GM21447 (cell line): ENCODE data around the gene SH3RF3.

Source experiments
- ATAC-seq: cut with Tn5 transposase; IDR thresholded peaks from one replicate; pipeline ENCODE4 v1.9.1; 2021; ENCODE audit not compliant: unreplicated experiment

SH3RF3 gene

DNA sequence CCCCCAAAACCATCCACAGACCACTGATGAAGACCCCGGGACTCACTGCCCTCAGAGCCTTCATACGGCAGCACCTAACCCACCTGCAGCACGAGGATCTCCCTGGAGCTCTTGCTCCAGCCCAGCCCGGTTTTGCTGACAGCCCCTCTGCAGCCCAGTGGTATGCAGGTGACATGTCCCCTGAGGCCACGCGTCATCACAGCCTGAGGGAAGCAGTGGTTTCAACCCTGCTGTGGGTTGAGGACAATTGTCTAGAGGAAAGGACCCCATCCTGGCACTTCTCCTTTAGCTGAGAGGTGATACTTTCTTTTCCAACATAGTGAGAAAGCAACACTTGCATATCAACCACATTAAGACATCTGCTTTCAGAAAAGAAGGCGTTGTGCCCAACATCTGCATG is 350.8 kb downstream of the SH3RF3 start:
- no peak for ATAC-seq

DNA sequence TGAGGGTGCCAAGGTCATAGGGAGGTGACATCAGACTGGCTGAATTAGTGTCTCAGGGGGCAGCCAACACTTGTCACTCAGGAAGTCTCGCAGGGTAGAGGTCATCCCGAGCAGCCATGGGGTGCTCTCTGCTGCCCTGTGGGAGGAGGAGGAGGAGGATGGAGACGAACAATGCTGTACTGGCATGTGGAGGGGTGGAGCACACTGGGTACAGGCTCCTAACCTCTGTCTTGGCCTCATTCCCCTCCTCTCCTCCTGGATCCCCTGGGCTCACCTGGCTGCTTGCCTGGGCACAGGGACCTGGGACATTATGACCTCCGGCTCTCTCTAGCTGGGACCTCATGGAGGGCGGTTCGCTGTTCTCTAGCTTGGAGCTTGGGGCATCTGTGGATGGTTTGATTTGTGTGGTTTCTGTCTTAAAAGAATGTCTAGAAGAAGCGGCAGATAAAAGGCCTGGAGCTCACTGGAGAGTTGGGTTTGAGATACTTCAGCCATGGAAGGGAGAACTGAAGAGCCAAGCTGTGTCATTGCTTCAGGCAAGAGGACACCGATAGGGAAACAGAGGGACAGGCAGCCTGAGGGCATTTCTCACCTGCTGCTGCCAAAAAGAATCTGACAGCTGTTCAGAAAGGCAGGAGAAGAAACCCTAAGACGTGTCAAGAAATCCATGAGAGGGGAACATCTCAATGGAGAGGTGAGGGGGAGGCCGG is 351.6 kb downstream of the SH3RF3 start:
- no peak for ATAC-seq

DNA sequence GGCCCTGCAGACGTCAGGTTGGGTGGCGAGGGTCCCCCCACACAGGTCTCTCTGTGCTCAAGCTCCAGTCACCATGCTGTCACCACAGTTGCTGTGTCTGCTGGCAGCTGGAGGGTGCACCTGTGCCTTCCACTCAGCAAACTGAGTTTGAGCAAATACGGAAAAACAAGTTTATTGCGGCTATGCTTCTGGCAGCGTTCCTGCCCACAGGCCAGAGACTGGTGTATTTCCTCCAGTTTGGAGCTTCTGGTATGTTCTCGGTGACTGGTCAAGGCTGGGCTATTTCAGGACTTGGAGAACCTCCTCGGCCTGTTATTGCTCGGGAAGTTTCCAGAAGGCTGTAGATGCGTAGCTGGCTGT is 352.2 kb downstream of the SH3RF3 start:
- no peak for ATAC-seq

DNA sequence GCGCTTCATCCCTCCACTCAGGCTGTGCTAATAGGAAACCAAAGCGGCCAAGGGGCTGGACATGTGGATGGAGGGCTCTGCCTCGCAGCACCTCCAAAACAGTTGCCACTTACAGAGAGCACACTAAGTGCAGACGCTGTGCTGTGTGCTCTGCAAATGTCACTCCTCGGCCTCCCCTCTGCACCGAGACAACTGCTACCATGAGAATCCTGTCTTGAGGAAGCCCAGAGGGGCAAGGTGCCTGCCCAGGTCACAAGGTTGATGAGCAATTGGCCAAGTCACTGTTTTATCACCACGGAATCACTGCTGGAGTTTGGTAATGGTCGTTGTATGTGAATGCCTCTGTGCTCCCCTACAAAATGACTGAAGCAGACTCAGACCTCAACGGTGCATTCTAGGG is 352.6 kb downstream of the SH3RF3 start:
- no peak for ATAC-seq

DNA sequence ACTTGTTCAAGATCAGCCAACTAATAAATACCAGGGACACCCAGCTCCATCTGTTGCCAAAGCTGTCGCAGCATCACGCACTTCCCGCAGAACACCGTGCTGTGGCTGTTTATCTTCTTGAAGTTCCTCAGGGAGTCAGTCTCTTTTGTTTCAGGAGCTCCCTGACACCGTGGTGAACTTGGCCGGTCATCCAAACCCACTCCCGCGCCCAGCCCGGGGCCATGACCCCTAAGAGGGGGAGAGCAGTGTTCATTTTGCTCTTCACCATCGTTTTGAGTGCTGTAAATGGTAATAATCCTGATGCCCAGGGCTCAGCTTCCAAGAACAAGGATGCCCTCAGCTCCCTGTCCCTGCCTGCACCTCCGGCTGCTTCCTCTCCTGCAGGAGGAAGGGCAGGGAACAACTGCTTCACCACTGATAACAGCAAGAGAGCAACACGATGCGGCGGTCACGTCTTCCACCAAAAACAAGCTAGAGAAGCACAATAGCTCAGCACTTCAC is 353.4 kb downstream of the SH3RF3 start:
- ATAC-seq: no peak

DNA sequence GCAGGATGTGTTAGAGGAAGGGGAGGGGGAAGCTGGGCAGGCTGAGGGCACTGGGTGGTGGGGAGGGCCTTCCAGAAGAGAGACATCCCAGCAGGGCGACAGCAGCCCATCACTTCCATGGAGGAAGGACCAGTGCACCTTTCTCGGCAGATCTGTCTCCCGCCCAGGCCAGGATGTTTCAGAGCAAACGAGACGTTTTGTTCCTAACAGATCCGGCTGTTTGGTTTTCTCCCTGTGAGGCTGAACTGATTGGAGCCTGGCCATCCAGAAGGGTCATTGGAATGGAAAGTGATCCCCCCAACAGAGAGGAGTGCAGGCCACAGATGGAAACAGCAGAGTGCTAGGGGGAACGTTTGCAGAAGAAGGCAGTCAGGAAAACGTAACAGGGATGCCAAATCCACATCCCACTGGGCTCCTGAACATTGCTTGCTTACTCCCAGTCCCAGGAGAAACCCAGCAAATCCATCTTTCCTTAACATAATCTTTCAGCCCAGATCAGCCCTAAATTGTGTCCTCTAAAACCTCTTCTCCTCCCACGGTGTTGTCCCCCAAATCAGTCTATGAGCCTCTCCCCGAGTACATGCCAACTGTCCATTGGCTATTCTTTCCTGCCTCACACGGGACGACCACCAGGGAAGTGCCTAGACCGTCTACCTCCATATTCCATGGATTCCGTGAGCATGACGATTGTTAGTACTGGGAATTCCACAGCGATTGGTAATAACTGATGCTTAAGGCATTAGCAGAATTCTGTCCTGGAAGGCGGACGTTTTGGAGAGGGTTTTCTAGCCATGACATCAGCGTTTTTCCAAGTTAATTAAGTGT is 357.9 kb downstream of the SH3RF3 start:
- ATAC-seq: no peak

DNA sequence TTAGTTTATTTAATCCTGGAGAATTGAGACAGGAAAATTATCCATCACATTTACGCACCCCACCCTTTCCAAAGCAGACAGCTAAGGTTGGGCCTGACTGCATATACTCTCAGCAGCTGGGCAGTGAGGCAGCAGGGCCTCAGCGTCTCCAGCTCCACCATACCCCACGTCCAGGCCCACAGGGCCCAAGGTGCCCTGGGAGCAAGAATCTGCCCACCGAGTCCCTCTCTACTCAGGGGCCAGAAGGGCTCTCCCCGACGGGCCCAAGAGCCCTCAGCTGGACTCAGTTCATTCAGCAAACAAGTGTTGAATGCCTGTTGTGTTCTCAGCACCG is 358.5 kb downstream of the SH3RF3 start:
- ATAC-seq: no peak

DNA sequence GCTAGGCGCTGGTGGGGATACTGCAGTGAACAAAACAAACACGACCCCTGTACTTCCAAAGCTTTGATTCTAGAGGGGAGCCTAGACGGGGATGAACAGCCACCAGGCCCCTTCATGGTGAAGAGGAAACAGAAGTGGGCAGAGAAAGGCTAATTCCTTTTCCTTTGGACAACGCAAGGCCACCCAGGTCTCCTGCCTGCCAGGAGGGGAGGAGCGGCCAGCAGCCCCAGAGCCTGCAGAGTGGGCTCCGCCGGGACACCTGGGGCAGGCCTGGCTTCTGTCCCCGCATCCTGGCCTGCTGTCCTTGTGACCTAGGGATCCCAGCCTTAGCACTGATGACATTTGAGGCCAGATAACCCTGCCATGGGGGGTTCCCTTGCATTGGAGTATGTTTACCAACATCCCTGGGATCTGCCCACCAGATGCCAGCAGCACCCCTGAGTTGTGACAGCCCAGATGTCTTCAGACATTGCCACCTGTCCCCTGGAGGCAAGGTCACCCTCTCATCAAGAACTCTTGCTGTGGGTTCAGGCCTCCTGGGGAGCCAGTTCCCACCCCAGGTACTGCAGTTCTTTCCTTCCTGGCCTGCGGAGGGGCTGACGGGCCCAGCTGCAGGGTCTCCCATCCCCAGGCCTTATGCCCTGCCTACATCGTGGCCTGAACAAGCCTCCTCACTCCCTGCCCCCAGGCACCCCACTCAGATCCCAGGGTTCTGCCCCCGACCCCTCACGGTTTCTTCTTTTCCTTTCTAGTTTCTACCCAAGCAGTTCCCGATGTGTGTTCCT is 359.1 kb downstream of the SH3RF3 start:
- no peak for ATAC-seq

DNA sequence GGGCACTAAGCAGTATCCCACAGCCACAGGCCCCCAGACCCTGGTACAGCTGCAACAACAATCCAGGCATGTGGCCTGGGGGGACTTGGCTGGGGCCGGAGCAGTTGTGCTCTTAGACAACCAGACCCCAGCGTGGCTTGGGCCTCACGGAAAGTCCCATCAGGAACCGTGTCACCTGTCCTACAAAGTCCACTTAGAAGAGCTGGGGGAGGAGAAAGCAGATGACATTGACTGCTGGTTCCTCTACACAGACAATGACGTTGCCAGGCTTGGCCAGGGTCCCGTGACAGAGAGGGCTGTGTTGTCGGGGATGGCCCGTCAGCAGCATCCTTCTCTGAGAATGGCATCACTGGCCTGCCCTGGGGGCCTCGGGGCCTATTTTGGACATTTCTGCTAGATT is 360.3 kb downstream of the SH3RF3 start:
- ATAC-seq: no peak

DNA sequence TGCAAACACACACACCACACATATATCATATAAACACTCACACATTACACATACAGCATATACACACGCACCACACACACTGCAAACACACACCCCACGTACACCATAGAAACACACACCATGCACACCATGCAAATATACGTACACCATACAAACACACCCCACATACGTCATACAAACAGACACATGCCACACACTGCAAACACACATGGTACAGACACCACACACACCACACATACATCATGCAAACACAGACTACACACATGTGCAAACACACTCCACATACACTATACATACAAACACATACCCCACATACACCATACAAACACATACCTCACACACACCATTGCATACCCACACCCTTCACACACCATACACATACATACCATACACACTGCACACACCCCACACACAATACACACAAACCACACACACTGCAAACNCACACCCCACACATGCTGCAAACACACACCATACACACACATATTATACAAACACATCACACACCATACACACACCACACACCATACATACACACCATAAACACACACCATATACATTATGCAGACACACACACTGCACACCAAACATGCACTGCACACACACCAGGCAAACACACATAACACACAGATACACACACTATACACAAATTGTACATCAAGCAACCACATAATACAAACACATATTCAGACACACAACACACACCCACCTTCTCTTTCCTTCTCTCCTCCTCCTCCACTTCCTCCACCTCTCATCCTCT is 364.4 kb downstream of the SH3RF3 start:
- no peak for ATAC-seq

DNA sequence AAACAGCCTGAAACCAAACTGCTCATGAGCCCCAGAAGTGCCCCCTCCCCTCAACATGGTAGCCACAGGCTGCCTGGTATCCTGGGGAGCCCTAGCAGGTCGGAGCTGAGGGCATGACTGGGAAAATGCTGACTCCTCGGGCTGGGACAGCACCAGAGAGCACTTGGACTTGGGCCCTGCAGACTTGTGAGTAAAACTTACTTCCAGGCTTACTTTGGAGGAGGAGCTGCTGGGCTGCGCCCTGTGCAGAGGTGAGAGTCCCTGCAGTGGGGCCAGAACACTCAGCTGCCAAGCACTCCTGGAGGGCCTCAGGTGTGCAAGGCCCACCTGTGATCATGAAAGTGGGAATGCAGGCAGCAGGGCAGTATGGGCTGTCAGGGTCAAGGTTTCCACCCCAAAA is 365.3 kb downstream of the SH3RF3 start:
- no peak for ATAC-seq

DNA sequence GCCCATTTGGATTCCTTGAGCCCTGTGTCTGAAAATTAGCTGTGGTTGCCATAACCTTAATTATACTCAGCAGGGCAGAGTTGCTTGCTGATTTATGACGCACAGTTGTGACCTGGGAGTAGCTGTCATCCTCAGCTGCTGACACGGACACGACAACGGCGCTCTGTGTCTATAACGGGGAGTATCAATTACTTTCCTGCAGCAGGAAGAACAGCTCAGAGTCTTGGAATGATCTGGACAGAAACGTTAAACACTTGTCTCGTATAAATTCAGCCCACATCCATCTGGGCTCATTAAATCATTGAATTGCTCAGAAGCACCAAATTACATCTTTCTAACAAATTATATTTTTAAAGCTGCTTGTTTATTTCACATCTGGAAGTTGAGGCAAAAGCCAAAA is 368.5 kb downstream of the SH3RF3 start:
- no peak for ATAC-seq

DNA sequence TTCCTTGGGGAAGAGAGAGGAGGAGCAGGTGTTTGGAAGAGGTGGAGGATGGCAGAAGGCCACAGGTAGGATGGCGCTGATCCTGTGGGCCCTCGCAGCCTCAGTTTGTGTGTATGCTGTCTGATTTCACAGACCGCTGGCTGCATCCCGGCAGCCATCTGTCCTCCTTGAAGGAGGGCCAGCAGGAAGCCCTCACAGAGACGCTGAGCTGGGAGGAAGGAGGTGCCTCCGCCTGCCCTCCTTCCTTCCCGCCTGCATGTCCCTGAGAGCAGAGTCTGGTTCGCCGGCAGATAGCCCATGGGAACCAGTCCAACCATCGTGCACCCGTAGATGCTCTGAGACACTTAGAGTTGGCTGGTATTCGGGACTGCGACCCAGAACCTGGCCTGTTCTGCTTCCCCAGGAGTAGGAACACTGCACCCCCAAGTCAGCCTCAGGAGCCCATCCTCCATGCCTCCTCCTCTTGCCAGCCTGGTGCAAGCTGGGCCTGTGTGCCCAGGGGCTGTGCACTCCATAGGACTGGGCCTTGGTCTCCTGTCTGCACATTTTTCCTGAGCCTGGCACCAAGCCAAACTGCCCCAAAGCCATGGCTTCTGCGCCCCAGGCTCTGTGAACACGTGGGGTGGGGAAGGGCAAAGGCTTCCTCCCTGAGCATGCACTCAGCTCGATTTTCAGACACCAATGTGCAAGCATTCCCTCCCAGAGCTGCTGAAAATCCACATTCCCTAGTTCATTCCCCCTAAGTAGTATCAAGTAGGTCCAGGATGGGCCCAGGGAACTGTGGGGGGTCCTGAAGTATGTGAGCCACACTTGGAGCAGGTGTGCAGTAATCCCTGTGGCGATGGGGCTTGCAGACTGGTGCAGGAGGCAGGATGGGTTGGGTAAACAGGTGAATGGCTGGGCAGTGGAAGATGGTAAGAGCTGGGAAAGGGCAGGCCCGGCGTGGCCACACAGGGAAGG is 369.2 kb downstream of the SH3RF3 start:
- no peak for ATAC-seq

DNA sequence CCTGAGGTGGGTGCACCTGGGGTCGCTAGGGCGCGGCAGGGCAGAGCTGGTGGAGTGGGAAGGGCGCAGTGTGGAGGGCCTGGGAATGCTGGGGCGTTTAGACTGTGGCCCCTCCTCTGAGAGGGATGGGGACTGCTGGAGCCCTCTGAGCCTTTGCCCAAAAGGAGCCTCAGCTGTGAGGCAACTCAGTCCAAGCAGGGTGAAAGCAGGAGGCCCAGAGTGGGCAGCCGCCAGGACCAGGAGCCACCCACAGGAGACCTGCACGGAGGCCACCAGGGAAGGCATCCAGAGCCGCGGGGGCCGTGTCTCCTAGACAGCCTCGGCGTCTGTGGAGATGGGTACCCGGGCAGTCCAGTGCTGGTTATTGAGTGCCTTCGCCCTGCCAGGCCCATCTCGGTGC is 369.9 kb downstream of the SH3RF3 start:
- ATAC-seq: no peak

DNA sequence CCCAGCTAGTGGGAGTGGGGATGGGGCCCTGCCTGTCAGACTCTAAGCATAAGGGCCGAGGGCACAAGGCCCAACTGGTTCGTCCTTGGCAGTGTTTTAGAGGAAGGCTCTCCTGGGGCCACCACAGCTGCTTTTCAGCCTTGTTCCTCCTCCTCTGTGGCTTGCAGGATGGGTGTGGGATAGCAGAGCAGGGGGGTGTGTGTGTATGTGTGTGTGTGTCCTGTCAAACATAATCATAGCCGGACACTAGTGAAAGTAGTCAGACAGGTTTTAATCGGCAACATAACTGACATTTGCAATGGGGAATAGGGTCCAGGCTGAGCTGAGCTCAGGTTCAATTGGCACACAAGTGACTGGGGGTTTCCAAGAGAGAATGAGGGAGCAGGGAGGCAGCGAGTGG is 370.6 kb downstream of the SH3RF3 start:
- ATAC-seq: no peak

DNA sequence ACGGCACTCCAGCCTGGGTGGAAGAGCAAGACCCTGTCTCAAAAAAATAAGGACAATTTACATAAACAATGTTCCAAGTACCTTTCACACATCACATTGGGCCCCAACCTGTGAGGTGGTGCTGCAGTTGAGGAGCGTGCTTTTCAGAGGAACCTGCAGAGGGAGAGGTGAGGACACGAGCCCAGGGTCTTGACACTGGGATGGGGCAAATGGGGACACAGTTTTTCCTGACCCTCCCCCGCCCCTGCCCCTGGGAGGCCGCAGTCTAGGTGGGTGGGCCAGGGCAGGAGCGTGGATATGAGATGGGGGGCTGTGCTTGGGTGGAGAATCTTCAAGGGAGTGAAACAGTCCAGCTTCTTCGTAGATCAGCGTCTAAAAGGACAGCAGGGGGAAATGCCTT is 371.9 kb downstream of the SH3RF3 start:
- no peak for ATAC-seq

DNA sequence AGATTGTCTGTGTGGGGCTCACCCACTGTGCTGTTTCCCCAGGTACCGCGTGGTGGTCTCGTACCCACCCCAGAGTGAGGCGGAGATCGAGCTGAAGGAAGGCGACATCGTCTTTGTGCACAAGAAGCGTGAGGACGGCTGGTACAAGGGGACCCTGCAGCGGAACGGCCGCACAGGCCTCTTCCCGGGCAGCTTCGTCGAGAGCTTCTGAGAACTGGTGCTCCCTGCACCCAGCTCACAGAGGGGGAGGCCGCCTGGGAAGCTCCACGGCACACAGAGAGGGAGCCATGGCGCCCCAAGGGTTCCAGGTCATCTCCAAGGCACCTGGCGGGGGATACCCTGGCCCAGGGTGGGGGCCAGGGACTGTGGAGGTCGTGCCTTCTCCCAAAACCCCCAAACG is 372.5 kb downstream of the SH3RF3 start:
- ATAC-seq: no peak

DNA sequence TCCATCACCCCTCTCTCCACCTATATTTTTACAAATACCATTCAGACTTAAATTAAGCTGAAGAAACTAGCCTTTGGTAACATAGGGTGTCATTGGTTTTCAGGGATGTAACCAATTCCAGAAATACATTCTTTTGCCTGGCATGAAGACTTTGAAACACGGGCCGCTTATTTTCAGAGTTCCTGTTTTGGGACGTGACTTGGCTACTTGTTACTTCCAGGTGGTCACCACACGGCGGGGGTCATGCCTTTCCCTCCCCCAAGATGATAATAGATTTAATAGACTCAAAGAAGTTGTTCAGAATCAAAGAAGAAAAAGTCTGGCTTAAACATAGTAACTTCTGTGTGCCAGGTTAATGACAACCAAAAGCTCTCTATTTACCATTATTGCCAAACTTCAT is 374.2 kb downstream of the SH3RF3 start:
- ATAC-seq: no peak

DNA sequence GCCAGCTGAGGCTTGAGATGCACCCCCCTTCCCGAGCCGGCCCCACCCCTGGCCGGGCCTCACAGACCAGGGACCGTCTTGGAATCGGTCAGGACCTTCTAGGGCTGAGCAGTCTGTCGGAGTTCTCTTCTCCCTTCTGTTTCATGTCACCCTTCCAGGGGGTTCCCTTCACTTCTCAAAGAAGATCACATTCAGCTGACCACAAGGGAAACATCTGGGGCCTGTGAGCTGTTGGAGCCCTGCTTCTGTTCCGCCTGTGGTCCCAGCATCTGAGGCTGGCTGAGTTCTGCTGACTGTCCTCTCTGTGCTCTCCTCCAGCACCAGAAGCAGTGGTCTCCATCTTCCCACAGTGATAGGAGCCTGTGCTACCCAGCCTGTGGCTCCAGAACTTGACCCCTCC is 378.2 kb downstream of the SH3RF3 start:
- ATAC-seq: no peak

DNA sequence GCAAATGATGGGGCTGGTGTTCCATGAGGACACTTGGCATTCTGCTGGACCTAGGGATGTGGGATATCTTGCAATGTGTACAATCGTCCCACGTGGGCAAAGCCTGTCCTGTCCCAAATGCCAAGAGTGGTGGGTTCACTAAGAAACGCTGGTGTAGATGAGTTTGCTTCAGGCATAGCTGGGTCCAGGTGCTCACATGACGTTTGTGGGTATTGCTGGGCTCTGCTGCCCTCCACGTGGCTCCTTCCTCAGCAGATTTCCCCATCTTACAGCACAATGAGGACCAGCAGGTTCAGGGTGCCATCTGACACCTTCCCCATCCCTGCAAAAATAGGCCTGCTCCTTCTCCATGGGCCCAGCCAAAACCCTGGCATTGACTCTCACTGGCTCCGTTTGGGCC is 378.8 kb downstream of the SH3RF3 start:
- ATAC-seq: no peak
